ENCODE data around the gene PPP2R2D. TPM values are rescaled to one million over a fixed set of nuclear protein-coding genes. Genes with fewer than 3 reads are reported as not detected.
A peak's percentile ranks its signal among the peaks of the same experiment; 100 is the strongest.
"Not testable (repeated sequence)": the region's sequence is repeated elsewhere in the genome, so short reads cannot be mapped to it uniquely, and the experiment has no call there.

The PPP2R2D gene
- total and polyA plus RNA-seq, 4 donors, result 15.6 to 51.4 (median 22.0) TPM

- no peak overlapping the region for H3K9ac ChIP-seq (ENCODE audit: insufficient read depth in 1 of 2, low read length in 2 of 2)
- peaks cover 5 to 18% (median 8%) of the 10 kb centered on the region in 5 donors for H3K4me1 ChIP-seq (ENCODE audit: control insufficient read depth in 5 of 5, insufficient read depth in 5 of 5, low read length in 5 of 5)
- no peak overlapping the region for H3K27ac ChIP-seq (ENCODE audit: low read depth in 1 of 2, low read length in 1 of 2)
- H3K9me3 ChIP-seq (ENCODE audit: control insufficient read depth in 4 of 4, insufficient read depth in 3 of 4, low read length in 3 of 4), result peaks cover 0 to 2% (median 0%) of the 10 kb centered on the region in 4 donors
- ATAC-seq (ENCODE audit: insufficient read depth, low FRiP score) (no peak), DNase-seq (no peak)
- WGBS, 2 donors, result 65 to 67% methylated on average over 20 to 21 of the region's 21 CpGs
- H3K27me3 ChIP-seq (ENCODE audit: control insufficient read depth in 3 of 3, insufficient read depth in 3 of 3, low read length in 2 of 3), result no peaks in the 10 kb centered on the region
- TF ChIP-seq, protein P1, sequence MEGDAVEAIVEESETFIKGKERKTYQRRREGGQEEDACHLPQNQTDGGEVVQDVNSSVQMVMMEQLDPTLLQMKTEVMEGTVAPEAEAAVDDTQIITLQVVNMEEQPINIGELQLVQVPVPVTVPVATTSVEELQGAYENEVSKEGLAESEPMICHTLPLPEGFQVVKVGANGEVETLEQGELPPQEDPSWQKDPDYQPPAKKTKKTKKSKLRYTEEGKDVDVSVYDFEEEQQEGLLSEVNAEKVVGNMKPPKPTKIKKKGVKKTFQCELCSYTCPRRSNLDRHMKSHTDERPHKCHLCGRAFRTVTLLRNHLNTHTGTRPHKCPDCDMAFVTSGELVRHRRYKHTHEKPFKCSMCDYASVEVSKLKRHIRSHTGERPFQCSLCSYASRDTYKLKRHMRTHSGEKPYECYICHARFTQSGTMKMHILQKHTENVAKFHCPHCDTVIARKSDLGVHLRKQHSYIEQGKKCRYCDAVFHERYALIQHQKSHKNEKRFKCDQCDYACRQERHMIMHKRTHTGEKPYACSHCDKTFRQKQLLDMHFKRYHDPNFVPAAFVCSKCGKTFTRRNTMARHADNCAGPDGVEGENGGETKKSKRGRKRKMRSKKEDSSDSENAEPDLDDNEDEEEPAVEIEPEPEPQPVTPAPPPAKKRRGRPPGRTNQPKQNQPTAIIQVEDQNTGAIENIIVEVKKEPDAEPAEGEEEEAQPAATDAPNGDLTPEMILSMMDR (IDR thresholded peaks at IDR 0.05; ENCODE audit: control extremely low read depth, extremely low read depth), result no peak
- H3K36me3 ChIP-seq (ENCODE audit: control insufficient read depth in 4 of 4, insufficient read depth in 4 of 4, low read length in 4 of 4), result peaks cover 0 to 4% (median 0%) of the 10 kb centered on the region in 4 donors
- peak overlapping the region; percentile 77 for H3K4me3 ChIP-seq
Observed at GRCh38 chr10:131982796-131983195, 82.0 kb downstream of the PPP2R2D start.

DNA sequence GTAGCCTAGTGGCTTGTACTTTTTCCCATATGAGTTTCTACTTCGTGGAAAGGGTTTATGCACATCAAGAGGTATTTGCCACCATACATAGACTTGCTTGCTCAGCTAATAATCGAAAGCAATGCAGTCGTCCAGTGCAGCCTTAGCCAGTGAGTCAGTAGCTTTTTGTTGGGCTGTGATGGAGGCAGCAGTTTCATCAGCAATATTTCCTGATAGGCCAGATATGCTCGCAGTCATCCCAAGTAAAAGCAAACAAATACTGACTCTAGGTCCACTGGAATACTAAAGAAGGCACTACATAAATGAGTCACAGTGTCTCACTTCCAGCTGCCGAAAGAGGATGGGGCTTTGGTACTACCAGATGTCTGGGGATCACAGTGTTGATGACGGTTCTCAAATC is 83.0 kb downstream of the PPP2R2D start:
- Histone ChIP-seq H3K4me3 (no peak overlapping the region), H3K9ac (ENCODE audit: insufficient read depth in 1 of 2, low read length in 2 of 2) (no peak overlapping the region), H3K27me3 (ENCODE audit: control insufficient read depth in 3 of 3, insufficient read depth in 3 of 3, low read length in 2 of 3) (no peaks in the 10 kb centered on the region), H3K27ac (ENCODE audit: low read depth in 1 of 2, low read length in 1 of 2) (no peak overlapping the region), H3K36me3 (ENCODE audit: control insufficient read depth in 4 of 4, insufficient read depth in 4 of 4, low read length in 4 of 4) (peaks cover 0 to 4% (median 0%) of the 10 kb centered on the region in 4 donors), H3K4me1 (ENCODE audit: control insufficient read depth in 5 of 5, insufficient read depth in 5 of 5, low read length in 5 of 5) (peaks cover 4 to 18% (median 7%) of the 10 kb centered on the region in 5 donors), H3K9me3 (ENCODE audit: control insufficient read depth in 4 of 4, insufficient read depth in 3 of 4, low read length in 3 of 4) (peaks cover 0 to 2% (median 0%) of the 10 kb centered on the region in 4 donors)
- DNase-seq, result no peak
- 83 to 91% methylated on average over 6 of the region's 6 CpGs for WGBS, 2 donors
- TF ChIP-seq, protein P1 (IDR thresholded peaks at IDR 0.05; ENCODE audit: control extremely low read depth, extremely low read depth), result no peak
- ATAC-seq (ENCODE audit: insufficient read depth, low FRiP score), result no peak

GRCh38 chr10:131986851-131987250 is 86.0 kb downstream of the PPP2R2D start:
- not testable (repeated sequence) for H3K4me3 ChIP-seq; H3K36me3 ChIP-seq (ENCODE audit: control insufficient read depth in 4 of 4, insufficient read depth in 4 of 4, low read length in 4 of 4); H3K9me3 ChIP-seq (ENCODE audit: control insufficient read depth in 4 of 4, insufficient read depth in 3 of 4, low read length in 3 of 4); H3K9ac ChIP-seq (ENCODE audit: insufficient read depth in 1 of 2, low read length in 2 of 2); DNase-seq; ATAC-seq (ENCODE audit: insufficient read depth, low FRiP score); H3K27me3 ChIP-seq (ENCODE audit: control insufficient read depth in 3 of 3, insufficient read depth in 3 of 3, low read length in 2 of 3); H3K27ac ChIP-seq (ENCODE audit: low read depth in 1 of 2, low read length in 1 of 2); H3K4me1 ChIP-seq (ENCODE audit: control insufficient read depth in 5 of 5, insufficient read depth in 5 of 5, low read length in 5 of 5)
- 95 to 97% methylated on average over 7 of the region's 7 CpGs for WGBS, 2 donors

DNA sequence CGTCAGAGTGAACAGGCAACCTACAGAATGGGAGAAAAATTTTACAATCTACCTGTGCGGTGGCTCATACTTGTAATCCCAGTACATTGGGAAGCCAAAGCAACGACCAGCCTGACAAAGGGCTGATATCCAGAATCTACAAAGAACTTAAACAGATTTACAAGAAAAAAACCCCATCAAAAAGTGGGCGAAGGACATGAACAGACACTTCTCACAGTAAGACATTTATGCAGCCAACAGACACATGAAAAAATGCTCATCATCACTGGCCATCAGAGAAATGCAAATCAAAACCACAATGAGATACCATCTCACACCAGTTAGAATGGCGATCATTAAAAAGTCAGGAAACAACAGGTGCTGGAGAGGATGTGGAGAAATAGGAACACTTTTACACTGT is 86.5 kb downstream of the PPP2R2D start:
- DNase-seq, result not testable (repeated sequence)

GRCh38 chr10:131987786-131988185 is 87.0 kb downstream of the PPP2R2D start:
- DNase-seq; H3K4me3 ChIP-seq; H3K9me3 ChIP-seq (ENCODE audit: control insufficient read depth in 4 of 4, insufficient read depth in 3 of 4, low read length in 3 of 4); H3K27me3 ChIP-seq (ENCODE audit: control insufficient read depth in 3 of 3, insufficient read depth in 3 of 3, low read length in 2 of 3); H3K4me1 ChIP-seq (ENCODE audit: control insufficient read depth in 5 of 5, insufficient read depth in 5 of 5, low read length in 5 of 5); H3K36me3 ChIP-seq (ENCODE audit: control insufficient read depth in 4 of 4, insufficient read depth in 4 of 4, low read length in 4 of 4); ATAC-seq (ENCODE audit: insufficient read depth, low FRiP score); H3K27ac ChIP-seq (ENCODE audit: low read depth in 1 of 2, low read length in 1 of 2); H3K9ac ChIP-seq (ENCODE audit: insufficient read depth in 1 of 2, low read length in 2 of 2): not testable (repeated sequence)
- WGBS, 2 donors, result 99 to 100% methylated on average over 2 of the region's 3 CpGs

More for the DNA sequence above, 86.5 kb downstream of the PPP2R2D start:
- H3K4me3 ChIP-seq; H3K27ac ChIP-seq (ENCODE audit: low read depth in 1 of 2, low read length in 1 of 2); H3K9ac ChIP-seq (ENCODE audit: insufficient read depth in 1 of 2, low read length in 2 of 2); ATAC-seq (ENCODE audit: insufficient read depth, low FRiP score); H3K27me3 ChIP-seq (ENCODE audit: control insufficient read depth in 3 of 3, insufficient read depth in 3 of 3, low read length in 2 of 3); H3K9me3 ChIP-seq (ENCODE audit: control insufficient read depth in 4 of 4, insufficient read depth in 3 of 4, low read length in 3 of 4); H3K4me1 ChIP-seq (ENCODE audit: control insufficient read depth in 5 of 5, insufficient read depth in 5 of 5, low read length in 5 of 5); H3K36me3 ChIP-seq (ENCODE audit: control insufficient read depth in 4 of 4, insufficient read depth in 4 of 4, low read length in 4 of 4): not testable (repeated sequence)
- WGBS, 2 donors, result 92 to 94% methylated on average over 4 of the region's 5 CpGs

Measured in lung (tissue), 12 donors.